Breast epithelium (tissue), 4 donors: Measurements from ENCODE around the gene TPRG1L. TPM values are rescaled to one million over a fixed set of nuclear protein-coding genes. Genes with fewer than 3 reads are reported as not detected.
A peak's percentile ranks its signal among the peaks of the same experiment; 100 is the strongest.

Experiments
- DNase-seq, 2 donors: peaks; one replicate each; pipeline ENCODE4 v3.0.0-alpha.2; 2019; ENCODE audit warnings: low spot score in 2 of 2
- H3K27ac ChIP-seq, 2 donors: fragments of 200-600 bp; sonication (generic) in 1 of 2; one replicate each; pipeline ENCODE4 v1.5.1; 2016 to 2019; ENCODE audit warnings: mild to moderate bottlenecking in 1 of 2
- H3K27me3 ChIP-seq, 2 donors: fragments of 200-600 bp; sonication (generic) in 1 of 2; one replicate each; pipeline versions ENCODE4 v1.5.1 to v1.6.0; 2017 to 2019; ENCODE audit warnings: control low read depth in 1 of 2, mild to moderate bottlenecking in 1 of 2
- H3K36me3 ChIP-seq: fragments of 200-600 bp; one replicate; pipeline ENCODE4 v1.5.1; 2019
- H3K4me1 ChIP-seq, 2 donors: fragments of 200-600 bp; sonication (generic); one replicate each; pipeline ENCODE4 v1.5.1; 2016 to 2019; ENCODE audit warnings: control low read depth in 1 of 2
- H3K4me3 ChIP-seq, 3 donors: fragments of 200-600 bp; sonication (generic); 1 replicate in 2 of 3; 2 replicates in 1 of 3; pipeline ENCODE4 v1.5.1; 2016 to 2019; ENCODE audit warnings: mild to moderate bottlenecking in 3 of 3, moderate library complexity in 2 of 3
- H3K9me3 ChIP-seq, 2 donors: fragments of 200-600 bp; sonication (generic) in 1 of 2; one replicate each; pipeline ENCODE4 v1.5.1; 2016 to 2019; ENCODE audit warnings: control low read depth in 1 of 2
- CTCF ChIP-seq, 3 donors: fragments of 450-650 bp; IDR thresholded peaks; one replicate each; pipeline ENCODE4 v1.5.1; 2016 to 2017; ENCODE audit warnings: antibody characterized with exemption in 3 of 3, mild to moderate bottlenecking in 3 of 3, moderate library complexity in 3 of 3
- POLR2A ChIP-seq: fragments of 450-650 bp; IDR thresholded peaks from one replicate; pipeline ENCODE4 v1.6.1; 2016; ENCODE audit warnings: antibody characterized with exemption, mild to moderate bottlenecking, moderate library complexity
- POLR2AphosphoS5 ChIP-seq, 3 donors: sonication (generic); formaldehyde crosslinking; IDR thresholded peaks; one replicate each; pipeline ENCODE4 v1.6.1; 2017; ENCODE audit warnings: antibody characterized with exemption in 3 of 3
- intact Hi-C: fragments of 100-400 bp; cut with DNase I; formaldehyde crosslinking; loops from one replicate; pipeline ENCODE4 v1.15.1; 2023; ENCODE audit warnings: low total_unique reads
- total RNA-seq, 3 donors: library from RNA; depleted of rRNA; stranded (reverse); fragments of >200 nt; gene quantifications; one replicate each; pipeline ENCODE4 v1.1.0, GENCODE V29; 2016

The TPRG1L gene
- total RNA-seq, 3 donors from 2014 or later = 32.4 to 56.8 (median 34.5) TPM

DNA sequence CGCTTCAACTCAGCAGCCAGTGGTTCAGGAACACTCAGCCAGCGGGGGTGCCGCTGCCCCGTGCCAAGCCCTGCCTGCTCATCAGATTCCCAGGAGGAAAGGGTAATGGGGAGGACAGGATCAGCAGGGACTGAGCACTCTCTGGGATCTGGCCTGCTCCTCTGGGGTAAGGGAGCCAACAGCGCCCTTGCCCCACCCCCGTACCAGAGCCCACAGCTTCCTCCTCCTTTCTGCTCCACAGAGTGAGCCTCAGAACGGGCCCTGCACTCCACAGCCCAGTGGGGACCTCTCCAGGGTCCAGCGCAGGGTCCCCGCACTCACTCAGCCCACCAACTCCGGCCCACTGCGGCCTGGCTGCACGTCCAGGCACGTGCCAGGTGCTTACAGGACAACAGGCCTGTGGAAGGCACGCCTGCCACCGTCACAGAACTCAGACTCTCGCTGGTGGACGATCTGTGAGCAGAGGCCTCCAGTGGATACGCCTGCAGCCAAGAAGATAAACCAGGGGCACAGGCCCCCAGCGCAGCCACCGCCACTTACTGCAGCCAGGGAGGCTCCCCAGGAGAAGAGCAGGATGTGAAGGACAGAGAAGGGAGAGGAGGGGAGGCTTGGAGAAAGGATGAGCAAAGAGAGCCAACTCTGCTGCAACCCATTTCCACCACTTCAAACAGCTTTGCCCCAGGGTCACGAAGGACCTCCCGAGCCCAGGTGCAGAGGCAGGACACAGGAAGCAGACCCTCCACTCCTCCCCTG, 15.6 kb upstream of the TPRG1L start:
- Histone ChIP-seq H3K4me3 (no peak overlapping the region), H3K9me3 (no peaks in the 10 kb centered on the region), H3K27me3 (peaks cover 0 to 39% of the 10 kb centered on the region in 2 donors), H3K4me1 (peaks cover 8 to 15% of the 10 kb centered on the region in 2 donors), H3K27ac (no peak overlapping the region), H3K36me3 (no peaks in the 10 kb centered on the region)
- intact Hi-C loops = no loop called here
- TF ChIP-seq POLR2A = no peak
- TF ChIP-seq CTCF (IDR thresholded peaks at IDR 0.05) = no peak
- no peak for TF ChIP-seq POLR2AphosphoS5 (IDR thresholded peaks at IDR 0.05)
- DNase-seq = no peak

DNA sequence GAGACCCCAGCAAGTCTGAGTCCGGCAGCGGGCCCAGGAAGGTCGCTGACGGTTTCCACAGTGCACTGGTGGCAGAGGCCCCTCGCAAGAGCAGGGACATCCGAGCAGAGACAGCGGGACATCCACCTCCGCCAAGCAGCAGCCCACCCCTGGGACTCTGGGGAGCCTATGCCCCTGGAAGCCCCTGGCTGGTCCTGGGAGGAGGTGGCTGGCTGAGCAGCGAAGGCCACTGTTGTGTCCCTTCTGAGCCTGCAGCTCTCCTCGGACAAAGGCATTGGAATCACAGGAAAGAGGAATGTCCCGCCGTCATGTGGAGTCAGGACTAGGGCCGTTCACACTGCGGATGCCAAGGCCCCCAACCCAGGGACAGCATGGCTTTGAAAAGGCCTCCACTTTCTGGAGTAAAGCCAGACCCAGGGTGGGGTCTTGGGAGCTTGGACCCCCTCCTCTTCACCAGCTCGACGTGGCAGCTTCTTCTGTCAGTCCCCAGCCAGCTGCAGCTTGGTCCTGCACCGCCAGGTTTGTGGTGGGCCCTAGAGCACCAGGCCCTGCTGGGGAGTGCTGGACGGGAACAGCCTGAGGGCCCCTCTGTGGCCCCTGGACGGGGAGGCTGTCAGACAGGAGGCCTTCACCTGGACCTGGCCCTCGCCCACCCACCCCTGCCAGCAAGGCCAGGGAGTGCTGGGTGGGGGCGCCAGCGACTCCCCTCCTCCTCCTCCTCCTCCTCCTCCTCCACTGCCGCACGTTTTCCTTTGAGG, 14.9 kb upstream of the TPRG1L start:
- TF ChIP-seq POLR2AphosphoS5 (IDR thresholded peaks at IDR 0.05) = no peak
- TF ChIP-seq CTCF (IDR thresholded peaks at IDR 0.05) = no peak
- TF ChIP-seq POLR2A = no peak
- Histone ChIP-seq H3K27ac (no peak overlapping the region), H3K4me1 (peaks cover 8 to 15% of the 10 kb centered on the region in 2 donors), H3K9me3 (no peaks in the 10 kb centered on the region), H3K36me3 (no peaks in the 10 kb centered on the region), H3K27me3 (peaks cover 0 to 39% of the 10 kb centered on the region in 2 donors), H3K4me3 (peak overlapping the region in 2 of 3 donors; percentile 53 to 71)
- intact Hi-C loops = no loop called here
- DNase-seq = no peak

- TF ChIP-seq POLR2AphosphoS5 (IDR thresholded peaks at IDR 0.05) (no peak), POLR2A (no peak), CTCF (IDR thresholded peaks at IDR 0.05) (no peak)
- Histone ChIP-seq H3K4me3 (peak overlapping the region; percentile 24 to 71 (median 53)), H3K27ac (no peak overlapping the region), H3K4me1 (peaks cover 8 to 15% of the 10 kb centered on the region in 2 donors), H3K27me3 (peaks cover 0 to 39% of the 10 kb centered on the region in 2 donors), H3K9me3 (no peaks in the 10 kb centered on the region), H3K36me3 (no peaks in the 10 kb centered on the region)
- no peak for DNase-seq
- intact Hi-C loops = no loop called here
Measured at GRCh38 chr1:3610527-3611169, 14.2 kb upstream of the TPRG1L start.

DNA sequence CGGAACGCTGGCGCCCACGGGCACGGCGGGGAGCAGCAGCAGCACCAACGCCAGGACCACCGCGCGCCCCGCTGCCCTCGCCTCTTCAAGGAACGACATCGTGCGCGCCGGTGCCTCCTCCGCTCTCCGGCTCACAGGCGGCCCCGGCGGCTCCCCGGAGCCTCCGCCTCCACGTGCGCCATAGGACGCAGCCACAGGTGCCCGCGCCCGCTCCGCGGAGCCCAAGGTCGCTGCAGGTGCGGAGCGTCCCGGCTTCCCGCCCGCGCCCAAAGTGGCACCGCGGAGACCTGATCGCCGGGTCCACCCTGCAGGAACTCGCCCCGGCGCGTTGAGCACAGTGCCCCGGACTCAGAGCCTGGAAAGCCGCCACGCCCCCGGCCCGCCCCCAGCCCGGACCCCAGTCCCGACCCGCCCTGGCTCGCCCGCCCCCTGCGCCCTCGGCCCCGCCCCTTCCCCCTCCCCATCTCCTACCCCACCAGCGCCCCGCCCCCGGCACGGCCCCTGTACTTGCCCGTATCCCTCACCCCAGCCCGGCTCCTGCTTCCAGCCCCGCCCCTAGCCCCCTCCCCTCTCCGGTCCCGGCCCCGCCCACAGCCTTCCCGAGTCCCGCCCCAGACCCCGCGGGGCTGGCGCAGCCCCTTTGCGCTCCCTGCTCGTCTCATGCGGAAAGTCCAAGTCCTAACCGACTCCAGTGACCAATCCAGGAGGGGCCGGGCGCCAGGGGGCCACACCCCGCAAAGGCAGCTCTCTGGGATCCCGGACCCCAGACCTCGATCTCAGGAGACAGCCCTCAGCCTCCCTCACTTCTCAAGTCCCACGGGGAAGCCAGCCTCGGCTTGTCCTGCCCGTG, 13.4 kb upstream of the TPRG1L start, which contains the start of gene MEGF6:
Gene MEGF6 (minus strand): TSS at position 339 of the 850 bp plus-strand sequence. CDS start 240 bp downstream, at position 99.
- intact Hi-C loops = no loop called here
- Histone ChIP-seq H3K27me3 (peaks cover 0 to 34% of the 10 kb centered on the region in 2 donors), H3K4me1 (peaks cover 8 to 15% of the 10 kb centered on the region in 2 donors), H3K27ac (no peak within 1 kb of the TSS), H3K4me3 (peak within 1 kb of the TSS; percentile 24 to 71 (median 53)), H3K36me3 (no peaks in the 10 kb centered on the region), H3K9me3 (no peaks in the 10 kb centered on the region)
- DNase-seq = peak; percentile 39 to 70
- TF ChIP-seq POLR2AphosphoS5 (IDR thresholded peaks at IDR 0.05) = no peak
- TF ChIP-seq POLR2A = no peak
- no peak for TF ChIP-seq CTCF (IDR thresholded peaks at IDR 0.05)
